K562 (cell line): Measurements from ENCODE around the gene SOHLH1. TPM values are rescaled to one million over a fixed set of nuclear protein-coding genes. Genes with fewer than 3 reads are reported as not detected.

Source experiments
- ATAC-seq: fragments of 200-7000 bp; cut with Tn5 transposase; 3 replicates; pipeline ENCODE4 v1.9.1; 2020; ENCODE audit warnings: moderate library complexity
- BruUV-seq: library from RNA; stranded (reverse); fragments of 400-500 nt; replicated peaks from 2 replicates; lab custom pipeline; 2021; lab: Mats Ljungman, UMichigan
- CTCF ChIA-PET: fragments of 300-600 bp; formaldehyde crosslinking; extraction: SDS; loops from one replicate; lab custom pipeline; 2021; ENCODE audit warnings: low intra/inter-chr PET ratio; lab: Yijun Ruan, JAX
- POLR2A ChIA-PET: fragments of 300-600, 350-650 bp; sonication (Branson Sonifier 250); formaldehyde crosslinking; extraction: SDS; loops from one replicate; lab custom pipeline; 2021; ENCODE audit warnings: antibody characterized with exemption, inconsistent platforms; lab: Yijun Ruan, JAX
- DNase-seq, 4 experiments: peaks; one replicate each; pipeline versions ENCODE4 v3.0.0 to v3.0.0-alpha.2; 2011 to 2018; ENCODE audit warnings: low spot score in 3 of 4, mixed read lengths in 3 of 4; ENCODE audit errors: extremely low read depth in 1 of 4
- FAIRE-seq: peaks from 2 replicates; lab custom pipeline; 2011; peaks lifted over from hg19 to GRCh38; lab: Jason Lieb, UNC
- H2AFZ ChIP-seq: 2 replicates; pipeline ENCODE4 v1.6.0; 2011; ENCODE audit warnings: low read depth, low read length, control low read depth, inconsistent platforms
- H3K27ac ChIP-seq: fragments of 200-600 bp; 3 replicates; pipeline ENCODE4 v1.8.0; 2011; ENCODE audit warnings: low read depth, mild to moderate bottlenecking, control low read depth, inconsistent platforms, low read length, moderate library complexity, mixed read lengths; ENCODE audit errors: extremely low read depth
- H3K27me3 ChIP-seq, 2 experiments: fragments of 300-600 bp in 1 of 2; 2 replicates in 1 of 2; 3 replicates in 1 of 2; pipeline versions ENCODE4 v1.6.0 to v1.8.0; 2011; ENCODE audit warnings: inconsistent platforms in 2 of 2, low read length in 2 of 2, mild to moderate bottlenecking in 1 of 2, mixed read lengths in 1 of 2, moderate library complexity in 1 of 2; ENCODE audit not compliant: control insufficient read depth in 2 of 2, insufficient read depth in 2 of 2
- H3K36me3 ChIP-seq: fragments of 300-600 bp; 3 replicates; pipeline ENCODE4 v1.8.0; 2011; ENCODE audit warnings: mild to moderate bottlenecking, low read length, inconsistent platforms; ENCODE audit not compliant: control insufficient read depth, insufficient read depth
- H3K4me1 ChIP-seq, 2 experiments: fragments of 200-600 bp in 1 of 2; replicated peaks in 1 of 2; 2 replicates in 1 of 2; 3 replicates in 1 of 2; pipeline versions ENCODE4 v1.5.1 to v1.8.0; 2011; ENCODE audit warnings: inconsistent platforms in 2 of 2, low read length in 2 of 2, mild to moderate bottlenecking in 1 of 2, mixed read lengths in 1 of 2, moderate library complexity in 1 of 2; ENCODE audit not compliant: control insufficient read depth in 2 of 2, insufficient read depth in 2 of 2
- H3K4me2 ChIP-seq: 2 replicates; pipeline ENCODE4 v1.6.1; 2011; ENCODE audit warnings: low read length, control low read depth, inconsistent platforms, mixed read lengths; ENCODE audit not compliant: insufficient read depth
- H3K4me3 ChIP-seq: fragments of 200-600 bp; sonication (generic), shearing (Covaris generic); 2 replicates; pipeline ENCODE4 v1.5.1; 2016; ENCODE audit warnings: control low read depth, inconsistent platforms
- H3K79me2 ChIP-seq: fragments of 200-600 bp; 3 replicates; pipeline ENCODE4 v1.8.0; 2011; ENCODE audit warnings: low read length, inconsistent platforms; ENCODE audit not compliant: control insufficient read depth, insufficient read depth
- H3K9ac ChIP-seq, 2 experiments: 2 replicates each; pipeline versions ENCODE4 v1.6.0 to v1.6.1; 2011; ENCODE audit warnings: low read depth in 2 of 2, low read length in 2 of 2, control low read depth in 1 of 2, inconsistent platforms in 1 of 2, mild to moderate bottlenecking in 1 of 2, mixed read lengths in 1 of 2; ENCODE audit not compliant: insufficient read depth in 1 of 2
- H3K9me1 ChIP-seq: one replicate; pipeline ENCODE4 v1.6.0; 2011; ENCODE audit warnings: inconsistent platforms, mild to moderate bottlenecking, low read length, moderate library complexity; ENCODE audit not compliant: control insufficient read depth, insufficient read depth
- H3K9me3 ChIP-seq: replicated peaks from 2 replicates; pipeline ENCODE4 v1.5.1; 2011; ENCODE audit warnings: low read depth, low read length, inconsistent platforms; ENCODE audit not compliant: control insufficient read depth, insufficient read depth
- H4K20me1 ChIP-seq: replicated peaks from 2 replicates; pipeline ENCODE4 v1.6.1; 2011; ENCODE audit warnings: low read length, inconsistent platforms, mixed read lengths; ENCODE audit not compliant: control insufficient read depth, insufficient read depth
- FUS ChIP-seq: fragments of 200-400 bp; formaldehyde crosslinking; optimal IDR thresholded peaks from 2 replicates; pipeline ENCODE3; 2017; ENCODE audit warnings: low read depth, low read length
- HDAC8 ChIP-seq: fragments of 450-650 bp; IDR thresholded peaks from 2 replicates; pipeline ENCODE4 v1.6.1; 2016; ENCODE audit warnings: mild to moderate bottlenecking, missing genetic modification characterization, moderate library complexity, missing compliant biosample characterization
- KLF10 ChIP-seq: fragments of 250-450 bp; sonication (Bioruptor Pico); IDR thresholded peaks from 2 replicates; pipeline ENCODE4 v1.6.1; 2021; ENCODE audit warnings: matching md5 sums
- PCBP1 ChIP-seq: fragments of 200-400 bp; formaldehyde crosslinking; IDR thresholded peaks from 2 replicates; pipeline ENCODE4 v1.6.1; 2018; ENCODE audit warnings: mild to moderate bottlenecking, low read depth, low read length; ENCODE audit not compliant: poor library complexity, severe bottlenecking
- RUNX1 ChIP-seq: sonication (generic); IDR thresholded peaks from 2 replicates; pipeline ENCODE4 v1.6.1; 2016; ENCODE audit warnings: antibody characterized with exemption, low read depth
- ZBTB7A ChIP-seq: IDR thresholded peaks from 2 replicates; pipeline ENCODE4 v1.6.1; 2011; ENCODE audit warnings: low read depth, mild to moderate bottlenecking, low read length, moderate library complexity, borderline replicate concordance; ENCODE audit not compliant: control insufficient read depth
- ZNF561 ChIP-seq: fragments of 450-650 bp; formaldehyde crosslinking; conservative IDR thresholded peaks from 2 replicates; pipeline ENCODE4 v1.4.0; 2020; ENCODE audit warnings: mild to moderate bottlenecking, moderate library complexity
- WGBS: fragments of 100-300 bp; shearing (Covaris generic); methylation state at CpG from one replicate; pipeline ENCODE4 v1.1.6; 2016; ENCODE audit warnings: low coverage, mixed read lengths; ENCODE audit not compliant: insufficient coverage; ENCODE audit errors: missing lambda C conversion rate; 5-methylcytosine and 5-hydroxymethylcytosine counted together
- in situ Hi-C: fragments of 300-500 bp; cut with MboI; formaldehyde crosslinking; loops from 4 replicates; pipeline ENCODE4 v1.15.0; 2018; ENCODE audit warnings: inconsistent platforms, mixed read lengths
- intact Hi-C: fragments of 100-400 bp; cut with micrococcal nuclease; formaldehyde crosslinking; loops from 2 replicates; pipeline ENCODE4 v1.14.2; 2022
- polyA plus RNA-seq, 8 experiments: library from polyadenylated mRNA; depleted of rRNA in 4 of 8; stranded (reverse) in 5 of 8; unstranded in 3 of 8; fragments of >200 nt; fragmentation: Nextera tagmentation in 2 of 8; fragmentation: Illumina TruSeq in 1 of 8; extraction: Ambion mirVana in 2 of 8; extraction: Trizol in 1 of 8; gene quantifications; 2 replicates each; pipeline versions ENCODE4 v1.2.1 to v1.2.3, GENCODE V29; 2011 to 2014; ENCODE audit warnings: inconsistent platforms in 1 of 8, missing spikeins in 1 of 8
- total RNA-seq, 7 experiments: library from RNA; depleted of rRNA in 6 of 7; stranded (reverse); fragments of >200 nt in 6 of 7; fragmentation: Illumina TruSeq in 2 of 7; extraction: Trizol in 2 of 7; gene quantifications; 2 replicates each; pipeline versions ENCODE4 v1.2.1 to v1.2.3, GENCODE V29; 2011 to 2021; ENCODE audit warnings: low replicate concordance in 1 of 7

SOHLH1 gene
- total and polyA plus RNA-seq, 9 of the 15 experiments (the other 6 are each of a cell fraction or from before 2014, with no cell fraction given): 0.17 to 0.41 (median 0.29) TPM; not detected in 6

- no peak for TF ChIP-seq HDAC8 (tag)
- peak; percentile 38 for TF ChIP-seq PCBP1
- TF ChIP-seq ZBTB7A: peak; percentile 90; the same call in 1 of the 2 replicates
- TF ChIP-seq, all 486 proteins: peak for 4
These were observed 15.2 kb upstream of the SOHLH1 start (continued) for GRCh38 chr9:135714242-135715055.

- H3K36me3 ChIP-seq: no peaks in the 10 kb centered on the region
- 2% methylated on average over 13 of the region's 16 CpGs for WGBS
- H4K20me1 ChIP-seq: peaks cover 11% of the 10 kb centered on the region
- no peak overlapping the region for H3K9ac ChIP-seq
- no peak overlapping the region for H3K27ac ChIP-seq
- peaks cover 17 to 63% of the 10 kb centered on the region in 2 experiments; a peak in 4 of 5 replicates for H3K27me3 ChIP-seq
- DNase-seq (no peak), ATAC-seq (no peak), FAIRE-seq (no peak)
- H3K9me3 ChIP-seq: no peaks in the 10 kb centered on the region
- BruUV-seq: no TSS peak
- H3K4me3 ChIP-seq: no peak overlapping the region
- peaks cover 0 to 7% of the 10 kb centered on the region in 2 experiments; a peak in 2 of 5 replicates for H3K4me1 ChIP-seq
- H3K79me2 ChIP-seq: no peaks in the 10 kb centered on the region
- in situ Hi-C loops (no loop called here), intact Hi-C loops (no loop called here)
- H3K9me1 ChIP-seq: no peaks in the 10 kb centered on the region
- no peak overlapping the region for H3K4me2 ChIP-seq
- no peak overlapping the region for H2AFZ ChIP-seq
- TF ChIP-seq ZNF561 (CRISPR knock-in tag): no peak
- TF ChIP-seq FUS: no peak
- no peak for TF ChIP-seq KLF10 (CRISPR knock-in tag)
- TF ChIP-seq RUNX1: no peak
- ChIA-PET POLR2A (interaction anchor here (0.5 kb wide), 1 partner anchor 147 kb away, joined by 3 read pairs; no protein-coding TSS in a partner anchor), CTCF (interaction anchor here (0.5 kb wide), 1 partner anchor 85 kb away, joined by 6 read pairs; no protein-coding TSS in a partner anchor)
These were observed 13.5 kb upstream of the SOHLH1 start for GRCh38 chr9:135712613-135713295.
